Keratinocyte (primary cell): ENCODE results near the gene CTNND2. TPM values are rescaled to one million over a fixed set of nuclear protein-coding genes. Genes with fewer than 3 reads are reported as not detected.

Experiments used
- DNase-seq: peaks from one replicate; pipeline ENCODE4 v3.0.0-alpha.2; 2011; ENCODE audit warnings: low read depth, missing footprints, low spot score
- FAIRE-seq: peaks from 2 replicates; lab custom pipeline; 2011; peaks lifted over from hg19 to GRCh38; lab: Jason Lieb, UNC
- H2AFZ ChIP-seq: 2 replicates; pipeline ENCODE4 v1.6.0; 2012; ENCODE audit warnings: low read length, control low read depth, inconsistent platforms; ENCODE audit not compliant: control insufficient read depth
- H3K27ac ChIP-seq: 2 replicates; pipeline ENCODE4 v1.5.1; 2011; ENCODE audit warnings: low read length; ENCODE audit not compliant: control insufficient read depth, insufficient read depth
- H3K27me3 ChIP-seq: 3 replicates; pipeline ENCODE4 v1.6.0; 2011; ENCODE audit warnings: low read length; ENCODE audit not compliant: control insufficient read depth, insufficient read depth; ENCODE audit errors: extremely low read depth
- H3K36me3 ChIP-seq, 2 experiments: 2 replicates in 1 of 2; 3 replicates in 1 of 2; pipeline ENCODE4 v1.5.1; 2011; ENCODE audit warnings: low read length in 2 of 2, mild to moderate bottlenecking in 1 of 2; ENCODE audit not compliant: control insufficient read depth in 2 of 2, insufficient read depth in 2 of 2; ENCODE audit errors: extremely low read depth in 1 of 2
- H3K4me1 ChIP-seq: 3 replicates; pipeline ENCODE4 v1.5.1; 2011; ENCODE audit warnings: low read length; ENCODE audit not compliant: control insufficient read depth, insufficient read depth; ENCODE audit errors: extremely low read depth
- H3K4me2 ChIP-seq: 3 replicates; pipeline ENCODE4 v1.6.0; 2011; ENCODE audit warnings: low read depth, low read length; ENCODE audit not compliant: control insufficient read depth, insufficient read depth; ENCODE audit errors: extremely low read depth
- H3K4me3 ChIP-seq, 3 experiments: fragments of 200-600 bp in 1 of 3; sonication (generic) in 1 of 3; 2 replicates in 2 of 3; 3 replicates in 1 of 3; pipeline ENCODE4 v1.5.1; 2011 to 2016; ENCODE audit warnings: low read length in 3 of 3, mild to moderate bottlenecking in 3 of 3, control low read depth in 2 of 3, inconsistent platforms in 1 of 3, low read depth in 1 of 3, mixed read lengths in 1 of 3, mixed run types in 1 of 3, moderate library complexity in 1 of 3; ENCODE audit not compliant: control insufficient read depth in 2 of 3, insufficient read depth in 2 of 3; ENCODE audit errors: extremely low read depth in 1 of 3
- H3K79me2 ChIP-seq: 2 replicates; pipeline ENCODE4 v1.6.0; 2012; ENCODE audit warnings: low read length; ENCODE audit not compliant: control insufficient read depth, insufficient read depth
- H3K9ac ChIP-seq: 3 replicates; pipeline ENCODE4 v1.6.0; 2011; ENCODE audit warnings: low read length; ENCODE audit not compliant: control insufficient read depth, insufficient read depth; ENCODE audit errors: extremely low read depth
- H3K9me1 ChIP-seq: 3 replicates; pipeline ENCODE4 v1.6.0; 2011; ENCODE audit warnings: low read length; ENCODE audit not compliant: control insufficient read depth, insufficient read depth; ENCODE audit errors: extremely low read depth
- H3K9me3 ChIP-seq: 2 replicates; pipeline ENCODE4 v1.5.1; 2012; ENCODE audit warnings: low read depth, low read length; ENCODE audit not compliant: control insufficient read depth
- H4K20me1 ChIP-seq: 3 replicates; pipeline ENCODE4 v1.6.0; 2011; ENCODE audit warnings: low read length; ENCODE audit not compliant: control insufficient read depth, insufficient read depth; ENCODE audit errors: extremely low read depth
- EZH2 ChIP-seq: IDR thresholded peaks from one replicate; pipeline ENCODE4 v1.6.1; 2012; ENCODE audit warnings: inconsistent platforms, mild to moderate bottlenecking, low read length, moderate library complexity
- dilution Hi-C: fragments of 300-500 bp; cut with MboI; formaldehyde crosslinking; loops from one replicate; pipeline ENCODE4 v1.7.0; 2020; ENCODE audit warnings: low sequenced_read_pairs; ENCODE audit not compliant: extremely low pct_ligation_motif_present
- polyA plus RNA-seq, 5 experiments: library from polyadenylated mRNA; depleted of rRNA in 3 of 5; stranded (reverse) in 3 of 5; stranded (forward) in 1 of 5; unstranded in 1 of 5; fragments of >200 nt; gene quantifications; 1 replicate in 1 of 5; 2 replicates in 3 of 5; 3 replicates in 1 of 5; pipeline versions ENCODE4 v1.2.1 to v1.2.3, GENCODE V29; 2011 to 2012; ENCODE audit warnings: missing spikeins in 2 of 5, low read depth in 1 of 5, low replicate concordance in 1 of 5
- TF ChIP-seq, protein P1 (sequence below), 3 experiments: IDR thresholded peaks in 1 of 3; conservative IDR thresholded peaks in 1 of 3; optimal IDR thresholded peaks in 1 of 3; 2 replicates in 2 of 3; 3 replicates in 1 of 3; pipeline versions ENCODE3 to v1.5.1; 2011; ENCODE audit warnings: low read length in 3 of 3, mild to moderate bottlenecking in 3 of 3, moderate library complexity in 2 of 3, control low read depth in 1 of 3, inconsistent platforms in 1 of 3; ENCODE audit not compliant: insufficient read depth in 2 of 3; ENCODE audit errors: extremely low read depth in 1 of 3

Gene CTNND2
- polyA plus RNA-seq, 1 donor (not counting 4 experiments of a cell fraction or from before 2014, with no cell fraction given): not detected

GRCh38 chr5:11595045-11595444, 309.2 kb downstream of the CTNND2 start:
- H3K27me3 ChIP-seq: no peaks in the 10 kb centered on the region
- dilution Hi-C loops: no loop called here
- no peak overlapping the region for H3K4me3 ChIP-seq
- no peak overlapping the region for H3K4me2 ChIP-seq
- no peak overlapping the region for H3K9ac ChIP-seq
- DNase-seq (no peak), FAIRE-seq (no peak)
- no peaks in the 10 kb centered on the region for H3K36me3 ChIP-seq
- H3K79me2 ChIP-seq: no peaks in the 10 kb centered on the region
- TF ChIP-seq, protein P1, sequence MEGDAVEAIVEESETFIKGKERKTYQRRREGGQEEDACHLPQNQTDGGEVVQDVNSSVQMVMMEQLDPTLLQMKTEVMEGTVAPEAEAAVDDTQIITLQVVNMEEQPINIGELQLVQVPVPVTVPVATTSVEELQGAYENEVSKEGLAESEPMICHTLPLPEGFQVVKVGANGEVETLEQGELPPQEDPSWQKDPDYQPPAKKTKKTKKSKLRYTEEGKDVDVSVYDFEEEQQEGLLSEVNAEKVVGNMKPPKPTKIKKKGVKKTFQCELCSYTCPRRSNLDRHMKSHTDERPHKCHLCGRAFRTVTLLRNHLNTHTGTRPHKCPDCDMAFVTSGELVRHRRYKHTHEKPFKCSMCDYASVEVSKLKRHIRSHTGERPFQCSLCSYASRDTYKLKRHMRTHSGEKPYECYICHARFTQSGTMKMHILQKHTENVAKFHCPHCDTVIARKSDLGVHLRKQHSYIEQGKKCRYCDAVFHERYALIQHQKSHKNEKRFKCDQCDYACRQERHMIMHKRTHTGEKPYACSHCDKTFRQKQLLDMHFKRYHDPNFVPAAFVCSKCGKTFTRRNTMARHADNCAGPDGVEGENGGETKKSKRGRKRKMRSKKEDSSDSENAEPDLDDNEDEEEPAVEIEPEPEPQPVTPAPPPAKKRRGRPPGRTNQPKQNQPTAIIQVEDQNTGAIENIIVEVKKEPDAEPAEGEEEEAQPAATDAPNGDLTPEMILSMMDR (optimal IDR thresholded peaks at IDR 0.05 in 1 of 3, IDR thresholded peaks at IDR 0.05 in 1 of 3, conservative IDR thresholded peaks at IDR 0.05 in 1 of 3; ENCODE audit: extremely low read depth in 1 of 3, insufficient read depth in 2 of 3, low read length in 3 of 3): no peak
- TF ChIP-seq EZH2: no peak
- H3K27ac ChIP-seq: no peak overlapping the region
- no peak overlapping the region for H2AFZ ChIP-seq
- no peaks in the 10 kb centered on the region for H4K20me1 ChIP-seq
- no peaks in the 10 kb centered on the region for H3K9me1 ChIP-seq
- no peaks in the 10 kb centered on the region for H3K4me1 ChIP-seq
- H3K9me3 ChIP-seq: no peaks in the 10 kb centered on the region

DNA sequence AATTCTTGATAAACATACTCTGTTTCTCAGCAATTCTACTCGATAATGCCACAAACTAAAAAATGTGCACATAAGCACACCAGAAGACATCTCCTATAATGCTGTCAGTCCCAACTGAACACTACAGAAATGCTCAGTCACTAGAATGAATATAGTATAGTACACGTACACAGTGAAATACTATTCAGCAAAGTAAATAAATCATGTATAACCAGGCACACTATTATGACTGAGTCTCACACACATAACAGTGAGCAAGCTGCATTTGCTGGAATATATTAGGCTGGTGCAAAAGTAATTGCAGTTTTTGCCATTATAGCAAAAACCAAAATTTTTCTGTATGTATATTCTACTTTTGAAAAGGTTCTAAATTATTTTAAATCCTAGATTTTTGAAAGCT, 310.2 kb downstream of the CTNND2 start:
- no peak for TF ChIP-seq EZH2
- TF ChIP-seq, protein P1 (optimal IDR thresholded peaks at IDR 0.05 in 1 of 3, IDR thresholded peaks at IDR 0.05 in 1 of 3, conservative IDR thresholded peaks at IDR 0.05 in 1 of 3; ENCODE audit: extremely low read depth in 1 of 3, insufficient read depth in 2 of 3, low read length in 3 of 3): no peak
- Histone ChIP-seq H3K9me3 (no peaks in the 10 kb centered on the region), H3K4me3 (no peak overlapping the region), H2AFZ (no peak overlapping the region), H3K4me2 (no peak overlapping the region), H3K4me1 (no peaks in the 10 kb centered on the region), H4K20me1 (no peaks in the 10 kb centered on the region), H3K9me1 (no peaks in the 10 kb centered on the region), H3K27me3 (no peaks in the 10 kb centered on the region), H3K9ac (no peak overlapping the region), H3K27ac (no peak overlapping the region), H3K79me2 (no peaks in the 10 kb centered on the region), H3K36me3 (no peaks in the 10 kb centered on the region)
- DNase-seq: no peak
- no peak for FAIRE-seq
- dilution Hi-C loops: no loop called here
